ENCODE measurements around the gene SPHK1. TPM values are rescaled to one million over a fixed set of nuclear protein-coding genes. Genes with fewer than 3 reads are reported as not detected.
A peak's percentile ranks its signal among the peaks of the same experiment; 100 is the strongest.

Gene SPHK1
- total RNA-seq, 1 donor from 2014 or later = 13.9 TPM

- no peak overlapping the region for H3K27ac Mint-ChIP-seq
- TF ChIP-seq CTCF (IDR thresholded peaks at IDR 0.05; ENCODE audit: unreplicated experiment) = no peak
These were observed 49.3 kb downstream of the SPHK1 start for GRCh38 chr17:76433693-76434092.

GRCh38 chr17:76434870-76435269, 50.5 kb downstream of the SPHK1 start:
- Mint-ChIP-seq H3K36me3 (ENCODE audit: insufficient read depth) (peaks cover 5% of the 10 kb centered on the region), H3K27me3 (no peaks in the 10 kb centered on the region), H3K9me3 (ENCODE audit: low read depth) (no peaks in the 10 kb centered on the region), H3K4me1 (ENCODE audit: low read depth) (peaks cover 11% of the 10 kb centered on the region), H3K27ac (no peak overlapping the region), H3K4me3 (ENCODE audit: low read depth) (no peak overlapping the region)
- TF ChIP-seq CTCF (IDR thresholded peaks at IDR 0.05; ENCODE audit: unreplicated experiment) = no peak
- no peak for DNase-seq (ENCODE audit: low spot score, unreplicated experiment)

More at GRCh38 chr17:76433693-76434092, 49.3 kb downstream of the SPHK1 start:
- H3K9me3 Mint-ChIP-seq (ENCODE audit: low read depth) = no peaks in the 10 kb centered on the region
- H3K4me3 Mint-ChIP-seq (ENCODE audit: low read depth) = no peak overlapping the region
- peaks cover 4% of the 10 kb centered on the region for H3K36me3 Mint-ChIP-seq (ENCODE audit: insufficient read depth)
- H3K4me1 Mint-ChIP-seq (ENCODE audit: low read depth) = peaks cover 12% of the 10 kb centered on the region
- DNase-seq (ENCODE audit: low spot score, unreplicated experiment) = no peak
- H3K27me3 Mint-ChIP-seq = no peaks in the 10 kb centered on the region

GRCh38 chr17:76435751-76436150, 51.3 kb downstream of the SPHK1 start:
- Mint-ChIP-seq H3K27ac (peak overlapping the region; percentile 31), H3K9me3 (ENCODE audit: low read depth) (no peaks in the 10 kb centered on the region), H3K27me3 (no peaks in the 10 kb centered on the region), H3K4me1 (ENCODE audit: low read depth) (peaks cover 4% of the 10 kb centered on the region), H3K36me3 (ENCODE audit: insufficient read depth) (peaks cover 5% of the 10 kb centered on the region), H3K4me3 (ENCODE audit: low read depth) (no peak overlapping the region)
- no peak for TF ChIP-seq CTCF (IDR thresholded peaks at IDR 0.05; ENCODE audit: unreplicated experiment)
- DNase-seq (ENCODE audit: low spot score, unreplicated experiment) = no peak

Other genes starting within 250 kb of the SPHK1 start
- 18.6 and 19.0 TPM in 2 replicates for gene FOXJ1, start 243.4 kb upstream of the SPHK1 start, total RNA-seq
- gene RNF157, start 144.1 kb upstream of the SPHK1 start, total RNA-seq = 43.5 and 45.9 TPM in 2 replicates
- 31.2 and 36.3 TPM in 2 replicates for gene UBALD2, start 119.3 kb upstream of the SPHK1 start, total RNA-seq
- gene QRICH2, start 76.3 kb upstream of the SPHK1 start, total RNA-seq = 16.0 and 18.5 TPM in 2 replicates
- 89.6 and 90.3 TPM in 2 replicates for gene PRPSAP1, start 30.7 kb upstream of the SPHK1 start, total RNA-seq
- gene UBE2O, start 68.5 kb downstream of the SPHK1 start, total RNA-seq = 43.4 and 44.6 TPM in 2 replicates
- gene AANAT, start 83.0 kb downstream of the SPHK1 start, total RNA-seq = 0.40 TPM in 1 of 2 replicates, not detected in the other
- 11.8 and 12.1 TPM in 2 replicates for gene RHBDF2, start 116.8 kb downstream of the SPHK1 start, total RNA-seq
- 0.46 and 1.0 TPM in 2 replicates for gene CYGB, start 153.1 kb downstream of the SPHK1 start, total RNA-seq
- 0.86 and 1.7 TPM in 2 replicates for gene PRCD, start 155.4 kb downstream of the SPHK1 start, total RNA-seq
- gene ST6GALNAC2, start 201.3 kb downstream of the SPHK1 start, total RNA-seq = 0.62 and 1.2 TPM in 2 replicates

Data from progenitor cell of endocrine pancreas (in vitro differentiated cells).